Measurements from ENCODE around the gene IL1R2.

DNA sequence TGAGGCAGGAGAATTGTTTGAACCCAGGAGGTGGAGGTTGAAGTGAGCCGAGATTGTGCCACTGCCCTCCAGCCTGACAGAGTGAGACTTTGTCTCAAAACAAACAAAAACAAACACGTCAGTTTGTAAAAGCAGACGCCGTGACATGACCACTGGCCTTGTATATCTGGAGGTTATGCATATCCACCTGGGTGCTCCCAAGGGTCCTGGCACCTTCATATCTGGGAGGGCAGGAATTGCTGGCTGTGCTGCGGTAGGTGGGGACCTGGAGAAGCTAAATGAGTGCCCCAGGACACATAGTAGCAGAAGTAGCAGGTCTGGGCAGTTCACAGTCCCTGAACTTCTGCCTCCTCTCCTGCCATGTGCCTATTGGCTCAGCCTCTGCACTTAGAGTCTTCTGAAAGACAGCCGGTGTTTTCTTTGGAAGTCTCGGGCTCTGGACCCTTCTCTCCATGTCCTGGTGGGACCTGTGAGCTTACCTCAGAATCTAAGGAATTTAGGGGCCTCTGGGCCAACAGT, 30.9 kb upstream of the IL1R2 start:
- no peak for TF ChIP-seq POLR2AphosphoS5 (IDR thresholded peaks at IDR 0.05)
- TF ChIP-seq, protein P1, sequence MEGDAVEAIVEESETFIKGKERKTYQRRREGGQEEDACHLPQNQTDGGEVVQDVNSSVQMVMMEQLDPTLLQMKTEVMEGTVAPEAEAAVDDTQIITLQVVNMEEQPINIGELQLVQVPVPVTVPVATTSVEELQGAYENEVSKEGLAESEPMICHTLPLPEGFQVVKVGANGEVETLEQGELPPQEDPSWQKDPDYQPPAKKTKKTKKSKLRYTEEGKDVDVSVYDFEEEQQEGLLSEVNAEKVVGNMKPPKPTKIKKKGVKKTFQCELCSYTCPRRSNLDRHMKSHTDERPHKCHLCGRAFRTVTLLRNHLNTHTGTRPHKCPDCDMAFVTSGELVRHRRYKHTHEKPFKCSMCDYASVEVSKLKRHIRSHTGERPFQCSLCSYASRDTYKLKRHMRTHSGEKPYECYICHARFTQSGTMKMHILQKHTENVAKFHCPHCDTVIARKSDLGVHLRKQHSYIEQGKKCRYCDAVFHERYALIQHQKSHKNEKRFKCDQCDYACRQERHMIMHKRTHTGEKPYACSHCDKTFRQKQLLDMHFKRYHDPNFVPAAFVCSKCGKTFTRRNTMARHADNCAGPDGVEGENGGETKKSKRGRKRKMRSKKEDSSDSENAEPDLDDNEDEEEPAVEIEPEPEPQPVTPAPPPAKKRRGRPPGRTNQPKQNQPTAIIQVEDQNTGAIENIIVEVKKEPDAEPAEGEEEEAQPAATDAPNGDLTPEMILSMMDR (IDR thresholded peaks at IDR 0.05) = no peak

Data from prostate gland (tissue), 2 donors.